Raji (cell line): Measurements from ENCODE around the gene LILRB5.
"Not testable (repeated sequence)": the region's sequence is repeated elsewhere in the genome, so short reads cannot be mapped to it uniquely, and the experiment has no call there.

Source experiments
- POLR2A ChIP-seq: IDR thresholded peaks from 2 replicates; pipeline ENCODE4 v1.6.1; 2011; ENCODE audit warnings: low read depth, low read length, control low read depth; ENCODE audit not compliant: insufficient read depth

LILRB5 gene

DNA sequence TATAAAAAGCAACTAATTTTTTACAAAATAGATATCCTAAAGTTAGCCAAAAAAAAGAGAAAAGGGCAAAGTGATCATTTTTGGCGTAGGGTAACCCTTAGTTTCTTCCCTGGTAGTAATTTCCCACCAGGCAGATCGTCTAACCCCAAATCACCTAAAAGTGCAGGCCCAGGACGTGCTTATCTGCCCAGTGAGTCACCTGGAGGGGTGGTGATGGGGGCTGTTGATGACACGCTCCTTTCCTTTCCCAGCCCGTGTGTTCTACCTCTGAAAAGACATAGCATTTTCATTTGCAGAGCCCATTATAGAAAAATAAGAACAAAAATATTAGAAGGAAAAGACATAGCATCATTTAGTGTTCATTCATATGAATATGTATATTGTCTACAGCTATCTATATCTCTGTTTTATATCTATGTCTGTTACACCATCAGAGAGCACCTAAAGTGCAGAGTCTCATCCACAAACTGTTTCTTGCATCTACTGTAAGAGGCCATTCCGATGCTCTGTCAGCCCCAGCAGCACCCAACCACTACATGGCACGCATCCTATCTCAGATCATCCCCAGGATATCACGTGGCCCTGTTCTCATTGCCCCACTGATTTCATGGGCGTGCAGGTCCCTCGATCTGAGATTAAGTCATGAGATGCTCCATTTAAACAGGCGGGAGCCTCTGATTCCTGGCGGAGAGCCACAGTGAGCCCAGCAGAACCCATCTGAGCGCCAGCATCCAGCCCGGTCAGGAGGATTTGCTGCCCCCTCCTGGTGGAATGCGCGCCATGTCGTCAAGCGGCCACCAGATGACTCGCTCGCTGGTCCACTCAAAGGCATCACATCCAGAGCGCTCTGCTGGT is 25.8 kb downstream of the LILRB5 start:
- no peak for TF ChIP-seq POLR2A

- TF ChIP-seq POLR2A = no peak
These were observed 27.0 kb downstream of the LILRB5 start for GRCh38 chr19:54230031-54230430.

DNA sequence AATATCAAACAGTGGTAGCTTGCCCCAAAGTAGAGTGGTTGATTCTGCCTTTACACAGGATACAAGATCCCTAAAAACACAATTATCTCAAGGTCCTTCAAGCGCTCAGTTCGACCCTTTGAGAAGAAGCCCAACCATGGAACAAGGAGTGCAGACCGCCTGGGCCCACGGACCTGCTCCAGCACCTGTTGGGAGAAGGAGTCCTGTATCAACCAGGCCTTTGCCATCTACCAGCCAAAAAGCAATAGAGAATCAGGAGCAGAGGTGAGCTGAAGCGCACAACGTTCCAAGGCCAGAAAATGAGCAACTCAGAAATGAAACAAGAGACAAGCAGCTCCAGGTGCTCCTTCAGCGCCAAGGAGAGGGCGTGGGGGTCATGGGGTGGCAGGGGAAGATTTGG is 27.9 kb downstream of the LILRB5 start:
- no peak for TF ChIP-seq POLR2A

GRCh38 chr19:54222474-54223276 is 34.4 kb downstream of the LILRB5 start, which contains the start of gene LILRB3:
Gene LILRB3, minus strand, starts transcription at chr19:54223007. Its CDS starts 31 bp downstream, at chr19:54222976.
- TF ChIP-seq POLR2A = not testable (repeated sequence)

GRCh38 chr19:54218960-54219661 is 38.0 kb downstream of the LILRB5 start:
- TF ChIP-seq POLR2A = no peak

GRCh38 chr19:54218259-54218658 is 38.8 kb downstream of the LILRB5 start:
- TF ChIP-seq POLR2A = no peak

DNA sequence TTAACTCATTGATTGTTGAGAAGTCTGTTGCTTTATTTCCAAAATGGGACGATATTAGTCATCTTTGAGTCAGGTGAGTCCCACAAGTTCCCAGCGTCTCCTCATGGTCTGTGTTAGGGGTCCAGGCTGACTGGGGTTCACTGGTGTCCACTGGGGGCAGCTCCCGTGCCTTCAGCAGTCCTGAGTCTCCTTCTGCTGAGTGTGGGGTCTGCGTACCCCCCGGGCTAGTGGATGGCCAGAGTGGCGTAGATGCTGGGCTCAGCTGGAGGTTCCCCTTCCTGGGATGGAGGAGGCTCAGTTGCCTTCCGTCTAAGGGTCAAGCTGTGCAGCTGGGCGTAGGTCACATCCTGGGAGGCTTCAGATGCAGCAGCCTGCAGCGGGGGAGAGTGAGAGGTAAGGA is 40.2 kb downstream of the LILRB5 start:
- no peak for TF ChIP-seq POLR2A

GRCh38 chr19:54211235-54211634 is 45.8 kb downstream of the LILRB5 start:
- no peak for TF ChIP-seq POLR2A

GRCh38 chr19:54209811-54210494 is 47.1 kb downstream of the LILRB5 start:
- no peak for TF ChIP-seq POLR2A

DNA sequence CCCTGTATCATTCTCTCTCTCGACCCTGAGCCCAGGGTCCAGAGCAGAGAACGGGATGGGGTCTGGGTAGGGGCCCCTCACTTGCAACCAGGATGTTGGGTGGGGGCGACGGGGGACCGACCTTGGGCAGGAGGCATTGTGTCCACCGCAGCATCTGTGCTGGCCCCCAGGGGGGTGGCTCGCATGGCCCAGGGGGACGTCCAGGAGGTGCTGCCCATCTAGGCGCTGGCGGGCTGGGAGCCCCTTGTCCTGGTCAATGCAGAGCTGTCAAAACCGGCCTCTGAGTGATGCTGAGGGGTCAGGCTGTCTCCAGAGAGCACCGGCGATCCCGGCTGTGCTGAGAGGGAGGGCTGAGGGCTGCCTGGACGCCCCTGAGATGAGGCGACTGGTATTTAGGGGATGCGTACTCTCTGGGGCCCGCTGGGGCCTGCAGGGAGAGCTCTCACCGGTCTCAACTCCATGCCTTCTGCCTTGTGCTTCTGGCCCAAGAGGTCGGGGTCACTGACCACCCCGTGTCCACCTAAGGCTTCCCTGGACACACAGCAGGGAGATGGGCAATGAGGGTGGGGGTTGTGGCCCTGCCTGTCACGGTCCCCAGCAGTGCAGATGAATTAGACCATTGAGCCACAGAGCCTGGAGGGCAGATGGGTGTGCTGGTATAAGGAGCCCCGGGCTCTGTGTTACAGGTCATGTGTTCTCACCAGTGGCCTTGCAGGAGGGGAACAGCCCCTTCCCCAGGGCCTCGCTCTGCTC is 47.8 kb downstream of the LILRB5 start:
- no peak; the same call in 1 of the 2 replicates for TF ChIP-seq POLR2A

- TF ChIP-seq POLR2A = 0 out of 2 replicates have a peak, but pooled peaks have one; percentile 7
These were observed 48.4 kb downstream of the LILRB5 start for GRCh38 chr19:54208784-54209057.

DNA sequence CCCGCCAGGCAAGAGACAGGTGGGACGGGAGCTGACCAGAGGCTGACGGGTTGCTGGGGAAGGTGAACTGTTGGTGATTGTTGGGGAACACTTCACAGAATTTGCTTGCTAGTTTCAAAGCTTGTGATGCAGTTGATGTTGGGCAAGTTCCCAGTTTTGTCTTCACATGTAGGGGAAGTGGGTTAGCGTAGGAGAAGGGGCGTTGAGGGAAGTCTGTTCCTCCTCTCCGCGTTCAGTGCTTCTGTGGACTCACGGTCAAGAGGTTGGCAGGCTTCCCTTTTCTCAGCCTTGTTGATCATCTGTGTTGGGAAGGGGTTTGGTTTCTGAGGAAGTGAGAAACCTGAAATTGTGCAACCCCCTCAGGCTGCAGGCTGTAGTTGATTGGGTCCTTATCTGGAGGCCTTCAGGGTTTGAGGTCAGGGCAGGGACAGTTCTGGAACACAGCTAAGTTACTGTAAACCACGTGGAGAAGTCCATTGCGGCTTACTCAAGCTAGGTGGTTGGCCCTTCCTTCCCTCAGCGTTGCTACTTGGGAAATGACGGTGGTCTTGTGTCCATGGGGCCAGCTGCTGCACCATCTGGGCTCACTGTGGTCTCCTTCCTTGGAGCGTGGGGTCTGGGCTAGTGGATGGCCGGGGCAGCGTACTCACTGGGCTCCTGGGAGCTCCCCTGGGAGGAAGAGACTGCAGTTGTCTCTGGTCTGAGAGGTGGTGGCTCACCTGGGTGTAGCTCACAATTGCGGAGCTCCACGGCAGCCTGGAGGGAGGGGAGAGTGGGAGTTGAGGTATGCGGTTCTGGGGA is 48.9 kb downstream of the LILRB5 start:
- TF ChIP-seq POLR2A = no peak

GRCh38 chr19:54207676-54207982 is 49.4 kb downstream of the LILRB5 start:
- no peak for TF ChIP-seq POLR2A

DNA sequence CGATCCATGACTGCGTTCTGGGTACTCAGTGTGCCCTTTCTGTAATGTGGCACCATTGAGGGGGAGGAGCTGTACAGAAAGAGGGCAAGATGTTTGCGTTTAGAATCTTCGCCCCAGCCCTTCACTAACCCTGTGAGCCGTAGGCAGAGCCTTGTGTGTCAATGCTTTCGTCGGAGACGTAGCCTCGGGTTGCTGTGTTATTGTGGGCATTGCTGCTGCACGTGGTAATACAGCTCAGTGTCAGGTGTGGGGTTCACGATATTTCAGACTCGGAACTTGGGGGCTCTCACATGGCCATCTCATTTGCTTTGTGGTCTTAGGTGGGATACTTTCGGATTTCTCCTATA is 50.3 kb downstream of the LILRB5 start:
- TF ChIP-seq POLR2A = no peak
